Right lobe of liver (tissue), 6 donors: ENCODE data around the gene HPSE2. TPM values are rescaled to one million over a fixed set of nuclear protein-coding genes. Genes with fewer than 3 reads are reported as not detected.

Experiments used
- ATAC-seq, 4 donors: fragments of 200-7000 bp; cut with Tn5 transposase; one replicate each; pipeline ENCODE4 v1.9.1; 2020; ENCODE audit warnings: mild to moderate bottlenecking in 4 of 4, moderate library complexity in 4 of 4
- DNase-seq, 3 donors: peaks; one replicate each; pipeline ENCODE4 v3.0.0-alpha.2; 2020
- H3K27ac ChIP-seq, 3 donors: fragments of 200-600 bp; one replicate each; pipeline ENCODE4 v1.8.0; 2022
- H3K27me3 ChIP-seq, 2 donors: fragments of 200-600 bp; one replicate each; pipeline ENCODE4 v1.8.0; 2022
- H3K36me3 ChIP-seq, 4 donors: fragments of 200-600 bp; sonication (generic) in 1 of 4; one replicate each; pipeline versions ENCODE4 v1.5.1 to v1.8.0; 2017 to 2022; ENCODE audit warnings: control low read depth in 1 of 4
- H3K4me1 ChIP-seq, 4 donors: fragments of 200-600 bp; sonication (generic) in 1 of 4; one replicate each; pipeline versions ENCODE4 v1.5.1 to v1.8.0; 2017 to 2022; ENCODE audit warnings: control low read depth in 1 of 4
- H3K4me3 ChIP-seq, 3 donors: fragments of 200-600 bp; one replicate each; pipeline ENCODE4 v1.8.0; 2022
- H3K9me3 ChIP-seq, 4 donors: fragments of 200-600 bp; sonication (generic) in 1 of 4; one replicate each; pipeline versions ENCODE4 v1.5.1 to v1.8.0; 2017 to 2022; ENCODE audit warnings: control low read depth in 1 of 4
- POLR2A ChIP-seq: fragments of 450-650 bp; IDR thresholded peaks from one replicate; pipeline ENCODE4 v1.6.1; 2017; ENCODE audit warnings: antibody characterized with exemption, mild to moderate bottlenecking
- WGBS: methylation state at CpG from one replicate; pipeline ENCODE4 v1.1.6; 2018; ENCODE audit warnings: low coverage, low lambda C conversion rate; ENCODE audit not compliant: insufficient coverage; ENCODE audit errors: missing lambda C conversion rate; 5-methylcytosine and 5-hydroxymethylcytosine counted together
- intact Hi-C, 2 donors: fragments of 100-400 bp; cut with DNase I; formaldehyde crosslinking; loops; one replicate each; pipeline versions ENCODE4 v1.11.2 to v1.14.1; 2022
- total RNA-seq, 6 experiments: library from RNA; depleted of rRNA in 2 of 6; stranded (reverse); fragments of >200 nt in 2 of 6; fragmentation: NEBNext Ultra II Directional in 3 of 6; extraction: Animal tissue kit (Norgen Biotek cat#: 25700) in 3 of 6; gene quantifications; one replicate each; pipeline versions ENCODE4 v1.1.0 to v1.2.4, GENCODE V29; 2016 to 2023
- TF ChIP-seq, protein P1 (sequence below), 4 donors: fragments of 200-600 bp in 3 of 4; fragments of 450-650 bp in 1 of 4; IDR thresholded peaks; one replicate each; pipeline versions ENCODE4 v1.5.1 to v1.8.0; 2016 to 2022; ENCODE audit warnings: antibody characterized with exemption in 4 of 4, mild to moderate bottlenecking in 2 of 4
- donor health status: DM: no; HTN: yes; CAD: no.
- donor health status: DM: no; HTN: no; CAD: no.
- donor health status: DM: no; HTN: no; CAD: no.
- donor health status: DM: no; HTN: yes; CAD: no.
- donor health status: DM: no; HTN: yes; CAD: no.

The HPSE2 gene
- total RNA-seq, 6 experiments from 2014 or later, result not detected

DNA sequence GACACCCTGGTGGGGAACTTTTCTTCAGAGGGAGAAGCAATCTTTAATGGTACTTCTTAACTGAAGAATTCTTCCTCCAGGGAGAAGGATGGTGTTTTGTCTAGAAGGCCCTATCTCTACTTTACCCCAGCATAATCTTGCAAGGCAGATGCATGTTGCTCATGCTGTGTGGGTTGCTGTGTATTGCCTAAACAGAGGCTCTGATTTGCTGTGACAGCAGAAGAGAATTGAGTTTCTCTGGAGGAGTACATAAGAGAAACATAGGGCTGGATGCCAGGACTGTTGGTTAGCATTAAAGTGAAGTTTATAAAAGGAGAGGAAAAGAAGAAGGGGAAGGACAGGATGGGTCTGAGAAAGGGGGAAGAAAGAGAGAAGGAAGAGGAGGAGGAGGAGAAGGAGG, 540.8 kb downstream of the HPSE2 start:
- H3K9me3 ChIP-seq, result no peaks in the 10 kb centered on the region
- no peak overlapping the region for H3K27ac ChIP-seq
- H3K27me3 ChIP-seq, result no peaks in the 10 kb centered on the region
- ATAC-seq (no peak), DNase-seq (no peak)
- no peaks in the 10 kb centered on the region for H3K4me1 ChIP-seq
- TF ChIP-seq, protein P1, sequence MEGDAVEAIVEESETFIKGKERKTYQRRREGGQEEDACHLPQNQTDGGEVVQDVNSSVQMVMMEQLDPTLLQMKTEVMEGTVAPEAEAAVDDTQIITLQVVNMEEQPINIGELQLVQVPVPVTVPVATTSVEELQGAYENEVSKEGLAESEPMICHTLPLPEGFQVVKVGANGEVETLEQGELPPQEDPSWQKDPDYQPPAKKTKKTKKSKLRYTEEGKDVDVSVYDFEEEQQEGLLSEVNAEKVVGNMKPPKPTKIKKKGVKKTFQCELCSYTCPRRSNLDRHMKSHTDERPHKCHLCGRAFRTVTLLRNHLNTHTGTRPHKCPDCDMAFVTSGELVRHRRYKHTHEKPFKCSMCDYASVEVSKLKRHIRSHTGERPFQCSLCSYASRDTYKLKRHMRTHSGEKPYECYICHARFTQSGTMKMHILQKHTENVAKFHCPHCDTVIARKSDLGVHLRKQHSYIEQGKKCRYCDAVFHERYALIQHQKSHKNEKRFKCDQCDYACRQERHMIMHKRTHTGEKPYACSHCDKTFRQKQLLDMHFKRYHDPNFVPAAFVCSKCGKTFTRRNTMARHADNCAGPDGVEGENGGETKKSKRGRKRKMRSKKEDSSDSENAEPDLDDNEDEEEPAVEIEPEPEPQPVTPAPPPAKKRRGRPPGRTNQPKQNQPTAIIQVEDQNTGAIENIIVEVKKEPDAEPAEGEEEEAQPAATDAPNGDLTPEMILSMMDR (IDR thresholded peaks at IDR 0.05), result no peak
- no peak for TF ChIP-seq POLR2A
- intact Hi-C loops, result no loop called here
- H3K36me3 ChIP-seq, result no peaks in the 10 kb centered on the region
- no peak overlapping the region for H3K4me3 ChIP-seq

DNA sequence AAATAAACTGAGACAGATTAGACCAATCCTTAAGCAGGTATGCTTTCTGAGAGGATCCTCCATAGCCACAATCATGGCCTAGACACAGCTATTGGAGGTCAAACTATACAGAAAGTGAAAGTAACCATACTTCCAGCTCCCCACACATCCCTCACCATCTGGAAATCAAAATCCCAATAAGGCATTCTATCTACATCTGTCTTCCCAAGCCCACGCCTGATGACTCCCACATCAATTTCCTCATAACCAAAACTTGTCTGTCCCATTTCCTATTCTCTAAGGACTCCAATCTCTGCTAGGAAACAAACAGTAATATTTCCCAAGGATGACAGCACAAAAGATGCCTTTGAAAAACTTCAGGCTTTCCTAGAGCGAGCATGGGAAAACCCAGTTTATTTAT, 541.6 kb downstream of the HPSE2 start:
- intact Hi-C loops, result no loop called here
- 67% methylated on average over 2 of the region's 2 CpGs for WGBS
- Histone ChIP-seq H3K27ac (no peak overlapping the region), H3K9me3 (peaks cover 0 to 3% (median 0%) of the 10 kb centered on the region in 4 donors), H3K27me3 (no peaks in the 10 kb centered on the region), H3K4me3 (no peak overlapping the region), H3K36me3 (no peaks in the 10 kb centered on the region), H3K4me1 (no peaks in the 10 kb centered on the region)
- DNase-seq (no peak), ATAC-seq (peak in 1 of 4 donors; percentile 35)
- TF ChIP-seq, protein P1 (IDR thresholded peaks at IDR 0.05), result no peak
- no peak for TF ChIP-seq POLR2A

DNA sequence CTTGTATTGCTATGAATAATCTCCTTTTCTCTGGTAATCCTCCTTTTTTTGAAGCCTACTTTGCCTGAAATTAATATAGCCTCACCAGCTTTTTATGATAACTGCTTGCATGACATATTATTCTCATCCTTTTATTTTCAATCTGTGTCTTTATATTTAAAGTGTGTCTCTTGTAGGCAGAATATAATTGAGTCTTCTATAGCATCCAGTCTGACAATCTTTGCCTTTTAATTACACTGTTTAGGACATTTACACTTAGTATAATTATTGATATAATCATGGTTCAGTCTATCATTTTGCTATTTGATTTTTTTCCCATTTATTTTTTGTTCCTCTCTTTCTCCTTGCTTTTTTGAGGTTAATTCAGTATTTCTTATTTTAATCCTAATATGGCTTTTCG, 548.0 kb downstream of the HPSE2 start:
- WGBS, result 86% methylated on average over 1 of the region's 1 CpG
- intact Hi-C loops, result no loop called here
- Histone ChIP-seq H3K9me3 (peaks cover 0 to 4% (median 0%) of the 10 kb centered on the region in 4 donors), H3K4me1 (peaks cover 0 to 26% (median 3%) of the 10 kb centered on the region in 4 donors), H3K36me3 (no peaks in the 10 kb centered on the region), H3K4me3 (no peak overlapping the region), H3K27me3 (no peaks in the 10 kb centered on the region), H3K27ac (no peak overlapping the region)
- DNase-seq, result no peak
- ATAC-seq, result no peak
- TF ChIP-seq POLR2A, result no peak
- TF ChIP-seq, protein P1 (IDR thresholded peaks at IDR 0.05), result no peak

DNA sequence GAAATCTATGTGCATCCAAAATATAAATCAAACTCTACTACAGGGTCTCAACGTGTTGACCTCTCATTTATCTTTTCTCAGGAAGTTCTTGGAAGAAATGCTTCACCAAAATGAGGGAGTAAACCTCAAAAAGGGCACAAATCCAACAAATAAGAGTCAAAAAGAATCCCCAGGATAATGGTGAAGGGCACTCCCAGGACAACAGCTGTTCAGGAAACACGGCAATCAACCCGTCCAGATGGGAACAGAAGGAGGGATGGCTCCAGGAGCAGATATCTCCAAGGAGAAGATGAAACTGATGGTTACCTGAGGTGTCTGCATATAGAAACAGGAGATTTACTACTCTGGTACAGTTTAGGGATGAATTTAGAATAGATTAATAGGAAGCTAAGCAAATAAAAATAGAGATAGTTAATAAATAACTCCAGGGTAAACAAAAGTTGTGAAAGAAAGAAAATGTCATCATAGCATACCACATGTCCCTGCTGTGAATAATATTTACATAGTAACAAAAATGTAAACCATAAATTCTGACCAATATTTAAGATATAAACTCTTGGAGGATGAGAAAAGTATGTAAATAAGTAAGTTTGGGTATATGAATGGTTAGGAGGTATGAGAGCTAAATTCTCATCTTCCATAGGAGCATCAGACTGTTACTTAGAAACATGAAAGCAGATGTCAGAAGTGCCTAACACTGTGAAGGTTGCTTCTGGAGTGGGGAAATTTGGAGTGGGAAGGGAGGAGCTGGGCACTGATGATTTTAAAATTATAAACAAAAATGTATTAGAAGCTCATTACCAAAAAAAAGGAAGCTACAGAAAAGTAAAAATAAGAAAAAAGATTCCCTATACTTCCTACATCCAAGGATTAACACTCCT, 551.4 kb downstream of the HPSE2 start:
- peaks cover 0 to 26% (median 3%) of the 10 kb centered on the region in 4 donors for H3K4me1 ChIP-seq
- no peaks in the 10 kb centered on the region for H3K27me3 ChIP-seq
- H3K27ac ChIP-seq, result peak overlapping the region in 2 of 3 donors; percentile 41 to 67
- no peak overlapping the region for H3K4me3 ChIP-seq
- DNase-seq (no peak), ATAC-seq (peak; percentile 87 to 97 (median 92))
- peaks cover 0 to 4% (median 0%) of the 10 kb centered on the region in 4 donors for H3K9me3 ChIP-seq
- TF ChIP-seq, protein P1 (IDR thresholded peaks at IDR 0.05), result no peak
- TF ChIP-seq POLR2A, result no peak
- 4% methylated on average over 3 of the region's 3 CpGs for WGBS
- intact Hi-C loops, result no loop called here
- H3K36me3 ChIP-seq, result no peaks in the 10 kb centered on the region
